Duodenal mucosa (tissue), 2 donors: Measurements from ENCODE around the gene SEMA6A.
A peak's percentile ranks its signal among the peaks of the same experiment; 100 is the strongest.

Experiments used
- H3K27ac ChIP-seq: one replicate; pipeline ENCODE4 v1.7.0; 2013; ENCODE audit warnings: low read depth, low read length
- H3K27me3 ChIP-seq, 2 donors: one replicate each; pipeline ENCODE4 v1.7.0; 2013; ENCODE audit warnings: low read length in 2 of 2, control low read depth in 1 of 2; ENCODE audit not compliant: insufficient read depth in 2 of 2, control insufficient read depth in 1 of 2
- H3K36me3 ChIP-seq, 2 donors: one replicate each; pipeline ENCODE4 v1.7.0; 2013; ENCODE audit warnings: low read length in 2 of 2, control low read depth in 1 of 2; ENCODE audit not compliant: insufficient read depth in 2 of 2, control insufficient read depth in 1 of 2
- H3K4me1 ChIP-seq, 2 donors: one replicate each; pipeline ENCODE4 v1.7.0; 2013; ENCODE audit warnings: low read length in 2 of 2, control low read depth in 1 of 2; ENCODE audit not compliant: insufficient read depth in 2 of 2, control insufficient read depth in 1 of 2
- H3K4me3 ChIP-seq, 2 donors: one replicate each; pipeline ENCODE4 v1.7.0; 2013; ENCODE audit warnings: low read length in 2 of 2, low read depth in 1 of 2
- H3K9ac ChIP-seq, 2 donors: one replicate each; pipeline ENCODE4 v1.7.0; 2013; ENCODE audit warnings: low read length in 2 of 2, low read depth in 1 of 2
- H3K9me3 ChIP-seq, 2 donors: one replicate each; pipeline ENCODE4 v1.7.0; 2013; ENCODE audit warnings: low read length in 2 of 2, control low read depth in 1 of 2; ENCODE audit not compliant: control insufficient read depth in 1 of 2

SEMA6A gene, protein sequence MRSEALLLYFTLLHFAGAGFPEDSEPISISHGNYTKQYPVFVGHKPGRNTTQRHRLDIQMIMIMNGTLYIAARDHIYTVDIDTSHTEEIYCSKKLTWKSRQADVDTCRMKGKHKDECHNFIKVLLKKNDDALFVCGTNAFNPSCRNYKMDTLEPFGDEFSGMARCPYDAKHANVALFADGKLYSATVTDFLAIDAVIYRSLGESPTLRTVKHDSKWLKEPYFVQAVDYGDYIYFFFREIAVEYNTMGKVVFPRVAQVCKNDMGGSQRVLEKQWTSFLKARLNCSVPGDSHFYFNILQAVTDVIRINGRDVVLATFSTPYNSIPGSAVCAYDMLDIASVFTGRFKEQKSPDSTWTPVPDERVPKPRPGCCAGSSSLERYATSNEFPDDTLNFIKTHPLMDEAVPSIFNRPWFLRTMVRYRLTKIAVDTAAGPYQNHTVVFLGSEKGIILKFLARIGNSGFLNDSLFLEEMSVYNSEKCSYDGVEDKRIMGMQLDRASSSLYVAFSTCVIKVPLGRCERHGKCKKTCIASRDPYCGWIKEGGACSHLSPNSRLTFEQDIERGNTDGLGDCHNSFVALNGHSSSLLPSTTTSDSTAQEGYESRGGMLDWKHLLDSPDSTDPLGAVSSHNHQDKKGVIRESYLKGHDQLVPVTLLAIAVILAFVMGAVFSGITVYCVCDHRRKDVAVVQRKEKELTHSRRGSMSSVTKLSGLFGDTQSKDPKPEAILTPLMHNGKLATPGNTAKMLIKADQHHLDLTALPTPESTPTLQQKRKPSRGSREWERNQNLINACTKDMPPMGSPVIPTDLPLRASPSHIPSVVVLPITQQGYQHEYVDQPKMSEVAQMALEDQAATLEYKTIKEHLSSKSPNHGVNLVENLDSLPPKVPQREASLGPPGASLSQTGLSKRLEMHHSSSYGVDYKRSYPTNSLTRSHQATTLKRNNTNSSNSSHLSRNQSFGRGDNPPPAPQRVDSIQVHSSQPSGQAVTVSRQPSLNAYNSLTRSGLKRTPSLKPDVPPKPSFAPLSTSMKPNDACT

GRCh38 chr5:116574367-116575325 is at the start of gene SEMA6A:
Gene SEMA6A (minus strand): TSS chr5:116574823. CDS start chr5:116504944, 69,879 bp downstream.
- peak within 1 kb of the TSS; percentile 71 for H3K27ac ChIP-seq
- peaks cover 8 to 19% of the 10 kb centered on the region in 2 donors for H3K27me3 ChIP-seq
- H3K4me1 ChIP-seq, result peaks cover 10 to 22% of the 10 kb centered on the region in 2 donors
- peak within 1 kb of the TSS; percentile 87 to 88 for H3K4me3 ChIP-seq
- H3K9me3 ChIP-seq, result no peaks in the 10 kb centered on the region
- peak within 1 kb of the TSS; percentile 85 to 90 for H3K9ac ChIP-seq
- no peaks in the 10 kb centered on the region for H3K36me3 ChIP-seq

DNA sequence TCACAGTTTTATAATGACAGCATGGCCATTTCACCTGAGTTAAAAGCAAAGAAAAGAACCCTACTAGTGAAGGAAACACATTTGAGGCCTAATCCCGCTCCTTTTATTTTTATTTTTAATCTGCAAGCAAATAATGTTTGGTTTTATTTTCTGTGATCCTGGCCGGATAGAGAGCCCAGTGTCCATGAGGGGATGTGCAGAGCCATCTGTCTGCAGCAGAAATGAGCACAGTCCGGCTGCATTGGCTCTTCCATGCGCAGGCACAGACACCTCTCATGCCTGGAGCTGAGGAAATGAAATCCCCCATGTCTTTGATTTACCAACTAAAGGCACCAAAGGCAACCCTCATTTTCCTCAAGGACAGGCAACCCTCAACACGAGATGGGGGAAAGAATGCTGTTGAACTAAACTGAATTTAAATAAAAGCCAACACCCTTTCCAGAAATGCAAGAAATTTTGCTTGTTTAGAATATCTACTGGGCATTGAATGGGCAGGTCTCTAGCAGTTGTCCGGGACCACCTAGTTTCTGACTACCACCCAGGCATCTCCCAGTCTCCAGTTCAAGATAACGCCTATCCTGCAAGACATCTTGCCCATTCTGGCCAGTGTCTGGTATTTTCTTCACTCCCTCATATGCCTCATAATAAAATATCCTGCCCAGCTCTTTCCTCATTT is 47.9 kb upstream of the SEMA6A start:
- no peaks in the 10 kb centered on the region for H3K4me1 ChIP-seq
- no peak overlapping the region for H3K4me3 ChIP-seq
- H3K36me3 ChIP-seq, result no peaks in the 10 kb centered on the region
- H3K27me3 ChIP-seq, result no peaks in the 10 kb centered on the region
- no peaks in the 10 kb centered on the region for H3K9me3 ChIP-seq
- no peak overlapping the region for H3K9ac ChIP-seq
- H3K27ac ChIP-seq, result no peak overlapping the region

DNA sequence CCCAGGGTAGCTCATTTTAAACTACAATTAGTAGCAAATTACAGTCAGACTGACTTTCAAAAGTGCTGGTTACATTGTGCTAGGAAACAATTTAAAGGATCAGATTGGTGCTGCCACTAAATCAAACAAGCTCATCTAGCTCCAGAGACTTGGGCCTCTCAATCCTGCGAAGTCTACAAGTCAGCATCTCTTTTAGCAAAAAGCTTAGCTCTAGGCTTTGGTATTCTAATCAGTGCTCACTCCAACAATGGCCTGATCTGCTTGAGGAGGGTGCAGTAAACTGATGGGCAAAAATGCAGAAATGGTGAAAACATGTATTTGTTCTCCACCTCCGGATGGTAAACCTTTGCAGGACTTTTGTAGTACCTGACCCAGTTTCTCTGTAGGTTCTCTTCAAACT is 47.0 kb upstream of the SEMA6A start:
- Histone ChIP-seq H3K9ac (no peak overlapping the region), H3K9me3 (no peaks in the 10 kb centered on the region), H3K36me3 (no peaks in the 10 kb centered on the region), H3K4me1 (no peaks in the 10 kb centered on the region), H3K27ac (no peak overlapping the region), H3K4me3 (no peak overlapping the region), H3K27me3 (no peaks in the 10 kb centered on the region)

DNA sequence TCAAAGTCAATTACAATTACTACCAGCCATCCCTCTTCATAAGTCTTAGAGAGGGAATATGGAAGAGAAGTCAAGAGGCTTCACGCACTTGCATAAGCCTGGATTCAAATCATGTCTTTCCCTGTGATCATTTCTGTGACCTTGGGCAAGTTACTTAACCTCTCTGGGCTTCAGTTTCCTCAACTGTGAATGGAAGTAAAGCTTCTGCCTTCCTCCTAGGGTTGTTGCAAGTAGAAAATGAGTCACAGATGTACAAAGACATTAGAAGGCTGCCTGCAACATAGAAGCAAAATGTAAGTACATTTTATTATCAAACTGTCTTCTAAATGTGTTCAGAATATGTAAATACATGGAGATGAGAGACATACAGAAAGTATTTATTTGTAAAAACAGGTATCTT is 42.3 kb upstream of the SEMA6A start:
- no peaks in the 10 kb centered on the region for H3K9me3 ChIP-seq
- H3K9ac ChIP-seq, result no peak overlapping the region
- H3K36me3 ChIP-seq, result no peaks in the 10 kb centered on the region
- no peaks in the 10 kb centered on the region for H3K27me3 ChIP-seq
- no peaks in the 10 kb centered on the region for H3K4me1 ChIP-seq
- H3K4me3 ChIP-seq, result no peak overlapping the region
- H3K27ac ChIP-seq, result no peak overlapping the region

- H3K9me3 ChIP-seq, result no peaks in the 10 kb centered on the region
- no peaks in the 10 kb centered on the region for H3K27me3 ChIP-seq
- H3K9ac ChIP-seq, result no peak overlapping the region
- no peaks in the 10 kb centered on the region for H3K4me1 ChIP-seq
- H3K36me3 ChIP-seq, result no peaks in the 10 kb centered on the region
- H3K4me3 ChIP-seq, result no peak overlapping the region
- no peak overlapping the region for H3K27ac ChIP-seq
Measured at GRCh38 chr5:116614603-116614920, 39.9 kb upstream of the SEMA6A start.

GRCh38 chr5:116613445-116613844 is 38.8 kb upstream of the SEMA6A start:
- Histone ChIP-seq H3K9ac (no peak overlapping the region), H3K4me1 (no peaks in the 10 kb centered on the region), H3K9me3 (no peaks in the 10 kb centered on the region), H3K27ac (no peak overlapping the region), H3K4me3 (no peak overlapping the region), H3K27me3 (no peaks in the 10 kb centered on the region), H3K36me3 (no peaks in the 10 kb centered on the region)

DNA sequence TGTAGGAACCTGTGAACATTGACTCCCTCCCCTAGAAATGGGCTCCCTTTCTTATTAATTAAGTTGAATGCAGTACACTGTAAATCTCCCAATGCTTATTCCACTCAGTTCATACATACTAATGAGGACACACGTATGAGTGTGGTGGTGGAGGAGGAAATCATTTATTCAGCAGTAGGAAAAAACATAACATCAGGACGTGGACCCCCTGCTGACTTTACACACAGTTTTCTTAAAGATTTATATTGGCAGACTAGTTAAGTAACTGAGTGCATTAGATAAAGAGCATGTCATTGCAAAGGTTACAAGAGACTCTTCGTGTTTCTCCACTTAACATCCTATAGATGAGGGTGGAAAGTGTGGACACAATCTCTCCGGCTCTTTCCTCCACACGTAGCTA is 37.8 kb upstream of the SEMA6A start:
- H3K9ac ChIP-seq, result no peak overlapping the region
- no peak overlapping the region for H3K4me3 ChIP-seq
- H3K27ac ChIP-seq, result no peak overlapping the region
- H3K36me3 ChIP-seq, result no peaks in the 10 kb centered on the region
- no peaks in the 10 kb centered on the region for H3K9me3 ChIP-seq
- H3K4me1 ChIP-seq, result no peaks in the 10 kb centered on the region
- no peaks in the 10 kb centered on the region for H3K27me3 ChIP-seq

GRCh38 chr5:116605310-116606070 is 30.9 kb upstream of the SEMA6A start:
- H3K4me1 ChIP-seq, result no peaks in the 10 kb centered on the region

GRCh38 chr5:116604805-116605204 is 30.2 kb upstream of the SEMA6A start:
- Histone ChIP-seq H3K4me1 (no peaks in the 10 kb centered on the region), H3K9me3 (no peaks in the 10 kb centered on the region), H3K27me3 (no peaks in the 10 kb centered on the region), H3K9ac (no peak overlapping the region), H3K4me3 (no peak overlapping the region), H3K27ac (no peak overlapping the region), H3K36me3 (no peaks in the 10 kb centered on the region)

More at GRCh38 chr5:116605310-116606070, 30.9 kb upstream of the SEMA6A start:
- no peak overlapping the region for H3K27ac ChIP-seq
- no peak overlapping the region for H3K4me3 ChIP-seq
- H3K9ac ChIP-seq, result no peak overlapping the region
- no peaks in the 10 kb centered on the region for H3K27me3 ChIP-seq
- no peaks in the 10 kb centered on the region for H3K36me3 ChIP-seq
- no peaks in the 10 kb centered on the region for H3K9me3 ChIP-seq
